Occipital lobe (tissue), 2 donors: ENCODE data around the gene CACNA1C. TPM values are rescaled to one million over a fixed set of nuclear protein-coding genes. Genes with fewer than 3 reads are reported as not detected.

Source experiments
- DNase-seq: peaks from one replicate; lab custom pipeline; 2025; lab: John Stamatoyannopoulos, UW
- total RNA-seq: library from RNA; depleted of rRNA; stranded (reverse); fragments of >200 nt; gene quantifications from one replicate; pipeline ENCODE4 v1.2.3, GENCODE V29; 2014

Gene CACNA1C
- total RNA-seq, 1 donor from 2014 or later, result 21.4 TPM

DNA sequence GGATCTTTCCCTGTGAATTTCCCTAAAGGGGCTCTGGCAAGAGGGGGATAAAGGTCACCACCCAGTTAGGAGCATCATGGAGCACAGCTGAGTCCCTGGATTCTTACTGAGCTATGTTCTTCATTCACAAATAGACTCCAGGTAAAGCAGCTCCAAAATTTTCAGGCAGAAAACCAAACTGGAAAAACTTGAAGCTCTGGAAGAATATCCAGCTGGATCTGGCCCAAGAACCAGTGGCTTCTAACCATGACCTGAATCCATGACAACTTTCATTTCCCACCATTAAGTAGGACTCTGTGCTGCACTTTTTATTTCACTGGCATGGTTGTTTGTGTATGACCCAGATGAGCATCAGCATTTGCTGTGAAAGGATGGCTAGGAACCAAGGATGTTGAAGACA, 561.6 kb downstream of the CACNA1C start:
- no peak for DNase-seq

GRCh38 chr12:2615665-2616402, 563.0 kb downstream of the CACNA1C start:
- DNase-seq, result no peak

- no peak for DNase-seq
Observed at GRCh38 chr12:2616763-2617162, 564.0 kb downstream of the CACNA1C start.

DNA sequence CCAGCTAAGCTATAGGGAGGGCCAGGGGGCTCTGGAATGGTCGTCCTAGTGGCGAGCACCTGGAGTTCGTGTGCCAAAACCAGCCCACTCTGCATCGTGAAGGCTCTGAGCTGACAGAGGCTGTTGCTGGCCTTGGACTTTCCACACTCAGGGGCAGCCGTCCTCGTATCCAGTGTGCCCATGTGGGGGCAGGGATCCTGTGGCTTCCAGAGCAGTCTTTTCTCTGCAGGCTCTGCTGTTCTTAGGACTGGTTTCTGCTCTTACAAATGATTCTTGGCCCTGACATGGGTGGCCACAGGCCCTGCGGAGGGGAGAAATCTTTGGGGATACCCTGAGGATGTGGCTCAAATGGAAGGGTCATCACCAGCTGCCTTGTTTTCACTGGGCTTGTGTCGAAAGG, 564.6 kb downstream of the CACNA1C start:
- no peak for DNase-seq

DNA sequence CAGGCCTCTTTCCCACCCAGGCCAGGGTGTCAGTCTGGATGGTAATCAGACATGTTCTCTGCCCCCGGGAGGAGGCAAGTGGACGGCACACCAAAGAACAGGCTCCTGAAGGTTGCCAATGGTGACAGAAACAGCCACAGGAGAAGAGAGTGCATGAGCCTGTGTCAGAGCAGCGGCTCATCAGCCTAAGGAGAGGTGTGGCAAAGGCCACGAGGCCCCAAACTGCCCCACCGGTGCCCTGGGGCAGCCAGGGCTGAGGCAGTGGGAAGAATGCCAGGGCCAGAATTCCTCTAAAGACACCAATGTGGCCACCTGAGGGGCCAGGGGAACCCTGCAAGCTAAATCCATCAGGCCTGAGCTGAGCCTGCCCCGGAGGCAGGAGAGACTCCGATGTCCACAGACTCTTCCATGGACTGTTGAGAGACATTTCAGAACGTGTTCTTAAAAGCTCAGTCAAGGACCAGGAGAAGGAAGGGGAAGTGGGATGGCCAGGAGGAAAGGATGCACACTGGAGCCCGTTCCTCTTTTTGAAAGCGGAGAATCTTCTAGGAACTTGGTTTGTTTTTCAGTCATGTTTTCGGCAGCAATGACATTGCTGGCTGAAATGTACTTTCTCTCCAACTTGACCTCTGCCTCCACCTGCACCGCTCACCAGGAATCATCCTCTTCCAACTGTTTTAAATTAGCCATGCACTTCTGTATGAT, 565.7 kb downstream of the CACNA1C start:
- DNase-seq, result no peak

DNA sequence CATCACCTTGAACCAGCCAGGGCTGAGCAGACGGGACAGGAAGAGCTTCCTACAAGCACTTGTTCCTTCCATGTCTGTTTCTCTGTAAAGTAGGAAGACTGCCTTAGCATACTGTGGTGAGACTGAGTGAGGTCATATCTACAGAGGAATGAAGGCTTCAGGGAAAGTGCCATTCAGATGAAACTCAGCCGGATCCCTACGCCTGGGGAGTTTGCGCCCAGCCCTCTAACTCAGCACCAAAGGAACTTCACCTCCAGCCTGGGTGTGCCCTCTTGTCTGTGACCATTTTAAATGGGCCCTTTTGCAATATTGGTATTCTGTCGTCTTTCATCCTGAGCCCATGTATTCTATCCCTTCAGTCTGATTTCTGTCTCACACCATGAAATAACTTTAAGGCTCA, 566.3 kb downstream of the CACNA1C start:
- no peak for DNase-seq

DNA sequence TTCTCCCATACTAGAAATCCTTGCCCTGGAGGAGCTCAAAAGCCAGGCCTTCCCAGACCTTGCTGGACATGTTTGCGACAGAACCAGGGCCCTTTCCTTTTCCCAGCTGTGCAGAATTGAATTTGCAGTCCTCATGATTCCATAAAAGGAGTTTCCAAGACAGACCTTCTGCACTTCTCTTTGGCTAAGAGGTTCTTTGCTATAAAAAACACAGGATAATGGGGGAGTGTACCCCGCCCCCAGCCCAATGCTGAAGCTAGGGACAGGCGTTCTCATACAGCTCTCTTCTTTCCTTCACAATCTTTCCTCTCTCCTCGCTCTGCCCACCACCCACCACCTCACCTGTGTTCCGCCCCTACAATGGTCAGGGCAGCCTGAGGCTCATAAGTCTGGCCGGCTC, 569.7 kb downstream of the CACNA1C start:
- no peak for DNase-seq

- no peak for DNase-seq
Observed at GRCh38 chr12:2623472-2623871, 570.7 kb downstream of the CACNA1C start.

DNA sequence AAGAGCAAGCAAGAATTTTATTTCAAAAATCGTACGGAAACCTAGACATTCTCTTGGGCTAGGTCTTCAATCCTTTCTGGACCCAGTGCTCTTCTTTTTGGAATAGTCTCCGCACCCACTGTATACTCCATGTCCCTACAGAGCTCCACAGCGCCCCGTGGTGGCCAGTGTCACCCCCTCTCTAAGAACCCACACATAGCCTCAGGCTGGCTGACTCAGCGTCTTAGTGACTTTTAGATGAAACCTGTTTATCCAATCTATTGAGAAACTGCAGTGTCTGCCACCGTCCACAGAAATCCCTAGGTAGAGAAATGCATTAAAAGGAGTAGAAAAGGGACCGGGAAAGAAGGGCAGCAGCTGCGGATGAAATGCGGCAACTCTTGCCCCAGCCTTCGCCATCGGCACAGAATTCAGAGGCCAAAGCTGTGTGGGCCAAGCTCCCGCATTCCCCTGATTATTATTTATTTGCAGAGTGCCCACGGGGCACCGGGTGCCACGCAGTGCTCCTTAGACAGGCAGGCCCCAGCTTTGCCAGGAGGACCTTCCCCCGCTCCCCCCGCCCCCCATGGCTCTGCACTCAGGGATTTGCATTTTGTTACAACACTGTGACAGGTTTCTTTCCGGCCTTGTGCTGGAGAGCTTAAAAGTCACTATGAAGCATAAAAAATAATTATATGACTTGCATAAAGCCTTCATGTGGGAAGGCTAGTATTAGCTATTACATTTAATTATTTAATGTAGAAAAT, 571.9 kb downstream of the CACNA1C start:
- DNase-seq, result no peak

GRCh38 chr12:2625289-2625612, 572.5 kb downstream of the CACNA1C start:
- no peak for DNase-seq

GRCh38 chr12:2627076-2627834, 574.5 kb downstream of the CACNA1C start:
- no peak for DNase-seq

DNA sequence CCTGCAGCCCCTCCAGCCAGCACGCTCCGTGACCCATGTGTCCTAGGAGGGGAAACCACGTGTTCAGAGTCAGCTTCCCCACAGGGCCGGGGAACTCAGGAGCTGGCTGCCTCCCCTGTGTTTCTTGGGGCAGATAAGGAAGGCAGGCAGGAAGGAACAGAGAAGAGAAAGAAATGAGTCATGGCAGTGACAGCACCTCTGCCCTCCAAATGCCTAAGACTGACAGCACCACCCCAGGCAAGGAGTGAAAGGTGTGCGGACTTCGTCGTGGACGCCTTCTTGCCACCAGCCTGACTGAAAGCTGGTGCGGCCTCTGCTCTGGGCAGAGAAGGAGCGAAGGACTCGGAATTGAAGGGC, 575.0 kb downstream of the CACNA1C start:
- DNase-seq, result no peak

GRCh38 chr12:2628401-2628800, 575.6 kb downstream of the CACNA1C start:
- DNase-seq, result no peak

- DNase-seq, result no peak
Observed at GRCh38 chr12:2629051-2629450, 576.3 kb downstream of the CACNA1C start.

DNA sequence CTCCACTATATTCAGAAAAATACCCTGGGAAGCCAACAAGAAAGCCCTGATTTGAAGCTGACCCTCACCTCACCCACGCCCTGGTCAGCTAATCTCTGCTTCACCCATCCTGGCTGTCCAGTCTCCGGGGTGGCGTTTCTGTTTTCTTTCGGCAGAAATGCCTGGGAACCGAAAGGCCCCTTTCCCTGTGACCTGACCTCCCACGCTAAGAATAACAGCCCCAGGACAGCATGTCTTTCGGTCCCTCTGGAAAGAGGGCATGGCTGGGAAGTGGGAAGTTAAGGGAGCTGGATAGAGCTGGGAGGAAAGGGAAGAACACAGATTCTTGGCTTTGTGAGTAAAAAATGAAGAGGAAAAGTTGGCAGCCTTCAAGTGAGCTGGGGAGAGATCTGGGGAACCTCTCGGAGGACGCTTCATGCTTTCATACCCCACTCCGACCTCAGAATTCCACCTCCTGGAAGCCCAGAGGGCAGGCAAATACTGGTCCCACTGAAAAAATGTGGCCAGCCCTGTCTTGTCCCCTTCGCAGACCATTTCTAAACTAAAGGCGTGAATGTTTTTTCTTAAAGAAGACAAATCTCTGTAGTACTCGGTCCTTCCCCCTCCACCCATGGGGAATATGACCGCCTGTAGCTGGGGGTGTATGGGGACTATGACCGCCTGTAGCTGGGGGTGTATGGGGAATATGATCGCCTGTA, 579.0 kb downstream of the CACNA1C start:
- no peak for DNase-seq

GRCh38 chr12:2633176-2633824, 580.5 kb downstream of the CACNA1C start:
- no peak for DNase-seq

DNA sequence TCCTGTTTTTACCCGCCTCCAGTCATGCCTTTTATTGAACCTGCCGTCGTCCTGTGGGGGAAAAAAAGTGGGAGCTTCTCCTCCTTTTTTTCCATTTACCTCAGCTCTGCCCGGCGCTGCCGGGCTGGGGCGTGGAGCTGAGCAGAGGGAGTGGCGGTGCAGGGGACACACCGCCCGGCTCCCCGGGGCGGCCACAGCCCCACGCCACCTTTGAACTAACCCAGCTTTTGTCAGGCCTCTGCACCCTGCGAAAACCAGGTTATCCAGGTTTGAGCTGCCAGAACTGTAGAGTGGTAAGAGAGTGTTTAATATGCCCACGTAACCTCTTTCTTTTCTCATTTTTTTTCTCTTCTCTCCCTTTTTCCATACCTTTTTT, 581.0 kb downstream of the CACNA1C start:
- DNase-seq, result no peak

GRCh38 chr12:2634471-2634870, 581.7 kb downstream of the CACNA1C start:
- no peak for DNase-seq

- no peak for DNase-seq
Observed at GRCh38 chr12:2636741-2637340, 584.1 kb downstream of the CACNA1C start.

DNA sequence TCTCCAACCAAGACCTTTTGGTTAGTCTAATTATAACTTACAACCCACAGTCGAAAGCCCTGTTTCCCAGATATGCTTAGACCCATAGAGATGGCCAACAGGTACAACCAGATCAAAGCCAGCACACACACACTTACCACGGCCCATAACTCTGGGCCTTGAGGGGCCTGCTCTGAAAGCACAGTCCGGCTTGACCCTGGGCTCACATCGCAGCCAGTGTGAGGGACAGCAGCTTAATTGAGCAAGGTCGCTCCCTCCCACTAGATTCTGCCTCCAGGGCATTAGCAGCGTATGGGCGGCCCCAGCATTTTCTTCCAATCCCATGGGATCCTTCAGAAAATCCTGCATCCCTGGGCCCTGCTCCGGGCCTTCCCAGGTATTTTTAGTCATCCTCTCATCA, 584.6 kb downstream of the CACNA1C start:
- DNase-seq, result no peak
